HL-60 (cell line): ENCODE results near the gene C16orf82.

ENCODE experiments used
- REST ChIP-seq: IDR thresholded peaks from 2 replicates; pipeline ENCODE4 v1.6.1; 2012; ENCODE audit warnings: low read depth; ENCODE audit not compliant: insufficient replicate concordance
- TF ChIP-seq, protein P1 (sequence below): IDR thresholded peaks from one replicate; pipeline ENCODE4 v1.5.1; 2011; ENCODE audit warnings: low read length, control low read depth, inconsistent platforms; ENCODE audit not compliant: insufficient read depth

DNA sequence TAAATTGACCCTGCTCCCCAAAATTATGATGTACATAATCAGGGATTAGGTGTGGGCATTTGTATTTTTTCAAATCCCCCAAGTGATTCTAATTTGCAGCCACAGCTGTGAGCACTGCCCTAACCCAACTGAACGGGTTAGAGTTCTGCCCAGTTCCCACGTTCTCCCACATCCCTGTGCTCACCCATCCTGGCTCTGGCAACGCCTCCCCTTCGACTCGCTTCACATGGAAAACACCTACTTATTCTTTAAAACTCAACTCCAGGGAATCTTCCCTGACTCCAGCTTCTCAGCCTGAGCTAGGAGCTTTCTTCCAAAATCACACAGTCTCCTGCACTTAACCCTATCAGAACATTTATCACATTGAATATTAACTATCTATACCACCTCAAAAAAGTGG, 17.6 kb upstream of the C16orf82 start:
- TF ChIP-seq, protein P1, sequence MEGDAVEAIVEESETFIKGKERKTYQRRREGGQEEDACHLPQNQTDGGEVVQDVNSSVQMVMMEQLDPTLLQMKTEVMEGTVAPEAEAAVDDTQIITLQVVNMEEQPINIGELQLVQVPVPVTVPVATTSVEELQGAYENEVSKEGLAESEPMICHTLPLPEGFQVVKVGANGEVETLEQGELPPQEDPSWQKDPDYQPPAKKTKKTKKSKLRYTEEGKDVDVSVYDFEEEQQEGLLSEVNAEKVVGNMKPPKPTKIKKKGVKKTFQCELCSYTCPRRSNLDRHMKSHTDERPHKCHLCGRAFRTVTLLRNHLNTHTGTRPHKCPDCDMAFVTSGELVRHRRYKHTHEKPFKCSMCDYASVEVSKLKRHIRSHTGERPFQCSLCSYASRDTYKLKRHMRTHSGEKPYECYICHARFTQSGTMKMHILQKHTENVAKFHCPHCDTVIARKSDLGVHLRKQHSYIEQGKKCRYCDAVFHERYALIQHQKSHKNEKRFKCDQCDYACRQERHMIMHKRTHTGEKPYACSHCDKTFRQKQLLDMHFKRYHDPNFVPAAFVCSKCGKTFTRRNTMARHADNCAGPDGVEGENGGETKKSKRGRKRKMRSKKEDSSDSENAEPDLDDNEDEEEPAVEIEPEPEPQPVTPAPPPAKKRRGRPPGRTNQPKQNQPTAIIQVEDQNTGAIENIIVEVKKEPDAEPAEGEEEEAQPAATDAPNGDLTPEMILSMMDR = no peak
- no peak for TF ChIP-seq REST
